Hepatocyte (in vitro differentiated cells): Measurements from ENCODE around the gene PCDHGC5.

ENCODE experiments used
- CTCF ChIP-seq: fragments of 200-600 bp; sonication (generic); IDR thresholded peaks from 2 replicates; pipeline ENCODE4 v1.5.1; 2016; ENCODE audit warnings: antibody characterized with exemption, mild to moderate bottlenecking; ENCODE audit not compliant: poor library complexity
- EZH2 ChIP-seq: fragments of 200-600 bp; sonication (generic); IDR thresholded peaks from 2 replicates; pipeline ENCODE4 v1.6.1; 2016; ENCODE audit warnings: antibody characterized with exemption, mild to moderate bottlenecking, borderline replicate concordance

DNA sequence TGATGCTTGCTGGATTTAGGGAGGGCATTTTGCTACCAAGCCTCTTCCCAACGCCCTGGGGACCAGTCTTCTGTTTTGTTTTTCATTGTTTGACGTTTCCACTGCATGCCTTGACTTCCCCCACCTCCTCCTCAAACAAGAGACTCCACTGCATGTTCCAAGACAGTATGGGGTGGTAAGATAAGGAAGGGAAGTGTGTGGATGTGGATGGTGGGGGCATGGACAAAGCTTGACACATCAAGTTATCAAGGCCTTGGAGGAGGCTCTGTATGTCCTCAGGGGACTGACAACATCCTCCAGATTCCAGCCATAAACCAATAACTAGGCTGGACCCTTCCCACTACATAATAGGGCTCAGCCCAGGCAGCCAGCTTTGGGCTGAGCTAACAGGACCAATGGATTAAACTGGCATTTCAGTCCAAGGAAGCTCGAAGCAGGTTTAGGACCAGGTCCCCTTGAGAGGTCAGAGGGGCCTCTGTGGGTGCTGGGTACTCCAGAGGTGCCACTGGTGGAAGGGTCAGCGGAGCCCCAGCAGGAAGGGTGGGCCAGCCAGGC, 23.0 kb downstream of the PCDHGC5 start:
- TF ChIP-seq CTCF (no peak), EZH2 (no peak)
